GM11168 (cell line): ENCODE data around the gene GIGYF2.
"Not testable (repeated sequence)": the region's sequence is repeated elsewhere in the genome, so short reads cannot be mapped to it uniquely, and the experiment has no call there.

Experiments used
- in situ Hi-C: fragments of 300-500 bp; cut with MboI; formaldehyde crosslinking; loops from one replicate; pipeline ENCODE4 v1.12.0; 2022; ENCODE audit warnings: low sequenced_read_pairs; ENCODE audit not compliant: unreplicated experiment

GIGYF2 gene

GRCh38 chr2:232685391-232685790 lies 11.7 kb upstream of the GIGYF2 start:
- in situ Hi-C loops: not testable (repeated sequence)

GRCh38 chr2:232687382-232688160 lies 9.6 kb upstream of the GIGYF2 start:
- in situ Hi-C loops: no loop called here

- in situ Hi-C loops: no loop called here
Observed at GRCh38 chr2:232688201-232688600, 8.9 kb upstream of the GIGYF2 start.

- in situ Hi-C loops: no loop called here
Observed at GRCh38 chr2:232689152-232689910, 7.8 kb upstream of the GIGYF2 start.

GRCh38 chr2:232691117-232691516 lies 6.0 kb upstream of the GIGYF2 start:
- in situ Hi-C loops: not testable (repeated sequence)

- in situ Hi-C loops: no loop called here
Observed at GRCh38 chr2:232693344-232693743, 3.8 kb upstream of the GIGYF2 start.

- in situ Hi-C loops: no loop called here
Observed at GRCh38 chr2:232696609-232697058, 497 bp upstream of the GIGYF2 start.

GRCh38 chr2:232697807-232698110 lies 628 bp downstream of the GIGYF2 start:
- in situ Hi-C loops: no loop called here

GRCh38 chr2:232698556-232699091 lies 1.5 kb downstream of the GIGYF2 start:
- in situ Hi-C loops: no loop called here

- in situ Hi-C loops: no loop called here
Observed at GRCh38 chr2:232699110-232699509, 2.0 kb downstream of the GIGYF2 start.

GRCh38 chr2:232700154-232700553 lies 3.0 kb downstream of the GIGYF2 start:
- in situ Hi-C loops: no loop called here

- in situ Hi-C loops: no loop called here
Observed at GRCh38 chr2:232707076-232707475, 9.9 kb downstream of the GIGYF2 start.

GRCh38 chr2:232713505-232713904 lies 16.4 kb downstream of the GIGYF2 start:
- in situ Hi-C loops: no loop called here

GRCh38 chr2:232714969-232715368 lies 17.8 kb downstream of the GIGYF2 start:
- in situ Hi-C loops: no loop called here

- in situ Hi-C loops: not testable (repeated sequence)
Observed at GRCh38 chr2:232720056-232720455, 22.9 kb downstream of the GIGYF2 start.

- in situ Hi-C loops: no loop called here
Observed at GRCh38 chr2:232721261-232721660, 24.1 kb downstream of the GIGYF2 start.

GRCh38 chr2:232721882-232722281 lies 24.8 kb downstream of the GIGYF2 start:
- in situ Hi-C loops: no loop called here

- in situ Hi-C loops: no loop called here
Observed at GRCh38 chr2:232723027-232723426, 25.9 kb downstream of the GIGYF2 start.

- in situ Hi-C loops: no loop called here
Observed at GRCh38 chr2:232728785-232729184, 31.7 kb downstream of the GIGYF2 start.

- in situ Hi-C loops: no loop called here
Observed at GRCh38 chr2:232731470-232731869, 34.3 kb downstream of the GIGYF2 start.

- in situ Hi-C loops: no loop called here
Observed at GRCh38 chr2:232741294-232741693, 44.2 kb downstream of the GIGYF2 start.
